B cell (primary cell): ENCODE data around the gene ZNF618. TPM values are rescaled to one million over a fixed set of nuclear protein-coding genes. Genes with fewer than 3 reads are reported as not detected.

ENCODE experiments used
- ATAC-seq: fragments of 200-7000 bp; cut with Tn5 transposase; one replicate; pipeline ENCODE4 v1.10.0; 2021; ENCODE audit warnings: low read depth, mild to moderate bottlenecking, moderate number of reproducible peaks, moderate library complexity
- CTCF ChIA-PET: fragments of 350-600 bp; sonication (Branson Sonifier 250); formaldehyde crosslinking; loops from one replicate; lab custom pipeline; 2021; ENCODE audit warnings: antibody characterized with exemption, inconsistent platforms; lab: Charles Lee
- POLR2A ChIA-PET: fragments of 350-600 bp; sonication (Branson Sonifier 250); formaldehyde crosslinking; loops from one replicate; lab custom pipeline; 2021; ENCODE audit warnings: antibody characterized with exemption; lab: Charles Lee
- DNase-seq: peaks from one replicate; pipeline ENCODE4 v3.0.0; 2013
- H2AFZ ChIP-seq: 2 replicates; pipeline ENCODE4 v1.6.1; 2012; ENCODE audit warnings: mild to moderate bottlenecking, low read depth, low read length; ENCODE audit not compliant: insufficient read depth, poor library complexity, severe bottlenecking
- H3K27ac ChIP-seq, 2 donors: 1 replicate in 1 of 2; 2 replicates in 1 of 2; pipeline ENCODE4 v1.5.1; 2012 to 2013; ENCODE audit warnings: low read length in 2 of 2, mild to moderate bottlenecking in 2 of 2, moderate library complexity in 1 of 2
- H3K27me3 ChIP-seq, 4 experiments: fragments of 200-600 bp in 1 of 4; sonication (generic) in 1 of 4; replicated peaks in 1 of 4; 1 replicate in 2 of 4; 2 replicates in 2 of 4; pipeline versions ENCODE4 v1.6.1 to v1.7.0; 2013 to 2016; ENCODE audit warnings: low read length in 3 of 4, mild to moderate bottlenecking in 2 of 4, mixed read lengths in 1 of 4, moderate library complexity in 1 of 4; ENCODE audit not compliant: insufficient read depth in 4 of 4, control insufficient read depth in 3 of 4; ENCODE audit errors: control extremely low read depth in 1 of 4
- H3K36me3 ChIP-seq, 2 experiments: replicated peaks in 1 of 2; 1 replicate in 1 of 2; 2 replicates in 1 of 2; pipeline versions ENCODE4 v1.6.1 to v1.7.1; 2013; ENCODE audit warnings: low read length in 1 of 2; ENCODE audit not compliant: insufficient read depth in 2 of 2, control insufficient read depth in 1 of 2; ENCODE audit errors: control extremely low read depth in 1 of 2, extremely low read depth in 1 of 2
- H3K4me1 ChIP-seq, 2 donors: fragments of 200-600 bp in 1 of 2; sonication (generic) in 1 of 2; 1 replicate in 1 of 2; 2 replicates in 1 of 2; pipeline versions ENCODE4 v1.5.1 to v1.6.1; 2013 to 2017; ENCODE audit warnings: low read length in 2 of 2; ENCODE audit not compliant: control insufficient read depth in 2 of 2, insufficient read depth in 2 of 2
- H3K4me2 ChIP-seq: replicated peaks from 2 replicates; pipeline ENCODE3; 2012; ENCODE audit warnings: mild to moderate bottlenecking, low read depth, low read length; ENCODE audit not compliant: poor library complexity, severe bottlenecking
- H3K4me3 ChIP-seq, 5 experiments: fragments of 200-600 bp in 1 of 5; sonication (generic) in 1 of 5; 1 replicate in 3 of 5; 2 replicates in 2 of 5; pipeline versions ENCODE4 v1.5.1 to v1.7.0; 2011 to 2016; ENCODE audit warnings: low read length in 4 of 5, mild to moderate bottlenecking in 4 of 5, low read depth in 2 of 5, control low read depth in 1 of 5, moderate library complexity in 1 of 5; ENCODE audit not compliant: insufficient read depth in 1 of 5; ENCODE audit errors: control extremely low read depth in 1 of 5, extremely low read depth in 1 of 5
- H3K79me2 ChIP-seq: fragments of 200-600 bp; sonication (generic); one replicate; pipeline ENCODE4 v1.6.0; 2016; ENCODE audit warnings: low read length; ENCODE audit not compliant: control insufficient read depth, insufficient read depth
- H3K9ac ChIP-seq: fragments of 200-600 bp; sonication (generic); 2 replicates; pipeline ENCODE4 v1.6.1; 2017; ENCODE audit warnings: mild to moderate bottlenecking, low read length, moderate library complexity
- H3K9me3 ChIP-seq, 3 donors: one replicate each; pipeline versions ENCODE4 v1.6.1 to v1.7.1; 2013; ENCODE audit warnings: low read length in 2 of 3; ENCODE audit not compliant: control insufficient read depth in 2 of 3, insufficient read depth in 1 of 3; ENCODE audit errors: control extremely low read depth in 1 of 3
- H4K20me1 ChIP-seq: 2 replicates; pipeline ENCODE4 v1.6.0; 2012; ENCODE audit warnings: mild to moderate bottlenecking, low read length; ENCODE audit not compliant: insufficient read depth, control insufficient read depth, poor library complexity, severe bottlenecking
- H3K27ac Mint-ChIP-seq: one replicate; pipeline ENCODE4 v1.8.0; 2021; ENCODE audit warnings: mixed read lengths
- H3K27me3 Mint-ChIP-seq: one replicate; pipeline ENCODE4 v1.8.0; 2021; ENCODE audit warnings: mixed read lengths
- H3K4me1 Mint-ChIP-seq: one replicate; pipeline ENCODE4 v1.8.0; 2021; ENCODE audit warnings: mixed read lengths
- H3K4me3 Mint-ChIP-seq: one replicate; pipeline ENCODE4 v1.8.0; 2021; ENCODE audit warnings: mixed read lengths
- H3K9me3 Mint-ChIP-seq: one replicate; pipeline ENCODE4 v1.8.0; 2022; ENCODE audit warnings: mixed read lengths; ENCODE audit not compliant: insufficient read depth
- CTCF ChIP-seq: fragments of 200-600 bp; IDR thresholded peaks from one replicate; pipeline ENCODE4 v1.8.0; 2022; ENCODE audit warnings: antibody characterized with exemption, mild to moderate bottlenecking
- EZH2 ChIP-seq: IDR thresholded peaks from 2 replicates; pipeline ENCODE4 v1.6.1; 2012; ENCODE audit warnings: borderline replicate concordance, low read depth, mild to moderate bottlenecking, moderate library complexity, low read length; ENCODE audit not compliant: insufficient read depth, poor library complexity, severe bottlenecking
- WGBS: methylation state at CpG from one replicate; pipeline ENCODE4 v1.1.5; 2013; ENCODE audit warnings: missing lambda C conversion rate; ENCODE audit not compliant: insufficient coverage; 5-methylcytosine and 5-hydroxymethylcytosine counted together
- intact Hi-C: fragments of 100-400 bp; cut with micrococcal nuclease; formaldehyde crosslinking; loops from one replicate; pipeline ENCODE4 v1.10.0; 2022
- polyA plus RNA-seq: library from polyadenylated mRNA; depleted of rRNA; stranded (reverse); fragments of >200 nt; gene quantifications from 2 replicates; pipeline ENCODE4 v1.2.3, GENCODE V29; 2012
- total RNA-seq, 2 donors: library from RNA; stranded (reverse); fragments of 120-200 nt in 1 of 2; gene quantifications; 1 replicate in 1 of 2; 2 replicates in 1 of 2; pipeline versions ENCODE4 v1.2.3 to v1.2.4, GENCODE V29; 2013 to 2022

ZNF618 gene
- total and polyA plus RNA-seq, 2 donors (not counting 1 experiment from before 2014, with no cell fraction given): 1.4 to 2.5 TPM

- POLR2A ChIA-PET: no interaction called here
- ATAC-seq: no peak
- H3K4me1 ChIP-seq: no peaks in the 10 kb centered on the region
- intact Hi-C loops: no loop called here
- H3K9me3 ChIP-seq: no peaks in the 10 kb centered on the region
- H3K27ac Mint-ChIP-seq: no peak overlapping the region
- H3K27me3 ChIP-seq: no peaks in the 10 kb centered on the region
- H3K9ac ChIP-seq: no peak overlapping the region
- H3K9me3 Mint-ChIP-seq: no peaks in the 10 kb centered on the region
- TF ChIP-seq EZH2: no peak
- H3K4me3 ChIP-seq: no peak overlapping the region
- no peak for DNase-seq
- peaks cover 9% of the 10 kb centered on the region for H3K27me3 Mint-ChIP-seq
- no peak overlapping the region for H3K4me3 Mint-ChIP-seq
- H3K4me1 Mint-ChIP-seq: no peaks in the 10 kb centered on the region
- H3K4me2 ChIP-seq: no peak overlapping the region
- no peak overlapping the region for H2AFZ ChIP-seq
- WGBS: 94% methylated on average over 8 of the region's 11 CpGs
- H3K79me2 ChIP-seq: no peaks in the 10 kb centered on the region
- H3K36me3 ChIP-seq: no peaks in the 10 kb centered on the region
- H4K20me1 ChIP-seq: no peaks in the 10 kb centered on the region
- H3K27ac ChIP-seq: no peak overlapping the region
- CTCF ChIA-PET: no interaction called here
These were observed 34.0 kb downstream of the ZNF618 start for GRCh38 chr9:113910036-113910639.

GRCh38 chr9:113911850-113912557, 35.9 kb downstream of the ZNF618 start:
- Histone ChIP-seq H3K79me2 (no peaks in the 10 kb centered on the region), H3K9ac (no peak overlapping the region), H3K36me3 (no peaks in the 10 kb centered on the region), H4K20me1 (no peaks in the 10 kb centered on the region), H3K27me3 (no peaks in the 10 kb centered on the region), H3K27ac (no peak overlapping the region), H3K9me3 (no peaks in the 10 kb centered on the region), H3K4me1 (no peaks in the 10 kb centered on the region), H3K4me2 (no peak overlapping the region), H2AFZ (no peak overlapping the region), H3K4me3 (no peak overlapping the region)
- ATAC-seq (no peak), DNase-seq (no peak)
- Mint-ChIP-seq H3K27ac (no peak overlapping the region), H3K4me3 (no peak overlapping the region), H3K9me3 (no peaks in the 10 kb centered on the region), H3K4me1 (no peaks in the 10 kb centered on the region), H3K27me3 (no peaks in the 10 kb centered on the region)
- 92% methylated on average over 5 of the region's 6 CpGs for WGBS
- ChIA-PET CTCF (no interaction called here), POLR2A (no interaction called here)
- TF ChIP-seq EZH2 (no peak), CTCF (no peak)
- intact Hi-C loops: no loop called here
